K562 (cell line): Measurements from ENCODE around the gene ESRRG. TPM values are rescaled to one million over a fixed set of nuclear protein-coding genes. Genes with fewer than 3 reads are reported as not detected.

Source experiments
- ATAC-seq: fragments of 200-7000 bp; cut with Tn5 transposase; 3 replicates; pipeline ENCODE4 v1.9.1; 2020; ENCODE audit warnings: moderate library complexity
- BruUV-seq: library from RNA; stranded (reverse); fragments of 400-500 nt; replicated peaks from 2 replicates; lab custom pipeline; 2021; lab: Mats Ljungman, UMichigan
- CTCF ChIA-PET: fragments of 300-600 bp; formaldehyde crosslinking; extraction: SDS; loops from one replicate; lab custom pipeline; 2021; ENCODE audit warnings: low intra/inter-chr PET ratio; lab: Yijun Ruan, JAX
- POLR2A ChIA-PET: fragments of 300-600, 350-650 bp; sonication (Branson Sonifier 250); formaldehyde crosslinking; extraction: SDS; loops from one replicate; lab custom pipeline; 2021; ENCODE audit warnings: antibody characterized with exemption, inconsistent platforms; lab: Yijun Ruan, JAX
- DNase-seq, 4 experiments: peaks; one replicate each; pipeline versions ENCODE4 v3.0.0 to v3.0.0-alpha.2; 2011 to 2018; ENCODE audit warnings: low spot score in 3 of 4, mixed read lengths in 3 of 4; ENCODE audit errors: extremely low read depth in 1 of 4
- FAIRE-seq: peaks from 2 replicates; lab custom pipeline; 2011; peaks lifted over from hg19 to GRCh38; lab: Jason Lieb, UNC
- H2AFZ ChIP-seq: 2 replicates; pipeline ENCODE4 v1.6.0; 2011; ENCODE audit warnings: low read depth, low read length, control low read depth, inconsistent platforms
- H3K27ac ChIP-seq: fragments of 200-600 bp; 3 replicates; pipeline ENCODE4 v1.8.0; 2011; ENCODE audit warnings: low read depth, mild to moderate bottlenecking, control low read depth, inconsistent platforms, low read length, moderate library complexity, mixed read lengths; ENCODE audit errors: extremely low read depth
- H3K27me3 ChIP-seq, 2 experiments: fragments of 300-600 bp in 1 of 2; 2 replicates in 1 of 2; 3 replicates in 1 of 2; pipeline versions ENCODE4 v1.6.0 to v1.8.0; 2011; ENCODE audit warnings: inconsistent platforms in 2 of 2, low read length in 2 of 2, mild to moderate bottlenecking in 1 of 2, mixed read lengths in 1 of 2, moderate library complexity in 1 of 2; ENCODE audit not compliant: control insufficient read depth in 2 of 2, insufficient read depth in 2 of 2
- H3K36me3 ChIP-seq: fragments of 300-600 bp; 3 replicates; pipeline ENCODE4 v1.8.0; 2011; ENCODE audit warnings: mild to moderate bottlenecking, low read length, inconsistent platforms; ENCODE audit not compliant: control insufficient read depth, insufficient read depth
- H3K4me1 ChIP-seq, 2 experiments: fragments of 200-600 bp in 1 of 2; replicated peaks in 1 of 2; 2 replicates in 1 of 2; 3 replicates in 1 of 2; pipeline versions ENCODE4 v1.5.1 to v1.8.0; 2011; ENCODE audit warnings: inconsistent platforms in 2 of 2, low read length in 2 of 2, mild to moderate bottlenecking in 1 of 2, mixed read lengths in 1 of 2, moderate library complexity in 1 of 2; ENCODE audit not compliant: control insufficient read depth in 2 of 2, insufficient read depth in 2 of 2
- H3K4me2 ChIP-seq: 2 replicates; pipeline ENCODE4 v1.6.1; 2011; ENCODE audit warnings: low read length, control low read depth, inconsistent platforms, mixed read lengths; ENCODE audit not compliant: insufficient read depth
- H3K4me3 ChIP-seq: fragments of 200-600 bp; sonication (generic), shearing (Covaris generic); 2 replicates; pipeline ENCODE4 v1.5.1; 2016; ENCODE audit warnings: control low read depth, inconsistent platforms
- H3K79me2 ChIP-seq: fragments of 200-600 bp; 3 replicates; pipeline ENCODE4 v1.8.0; 2011; ENCODE audit warnings: low read length, inconsistent platforms; ENCODE audit not compliant: control insufficient read depth, insufficient read depth
- H3K9ac ChIP-seq, 2 experiments: 2 replicates each; pipeline versions ENCODE4 v1.6.0 to v1.6.1; 2011; ENCODE audit warnings: low read depth in 2 of 2, low read length in 2 of 2, control low read depth in 1 of 2, inconsistent platforms in 1 of 2, mild to moderate bottlenecking in 1 of 2, mixed read lengths in 1 of 2; ENCODE audit not compliant: insufficient read depth in 1 of 2
- H3K9me1 ChIP-seq: one replicate; pipeline ENCODE4 v1.6.0; 2011; ENCODE audit warnings: inconsistent platforms, mild to moderate bottlenecking, low read length, moderate library complexity; ENCODE audit not compliant: control insufficient read depth, insufficient read depth
- H3K9me3 ChIP-seq: replicated peaks from 2 replicates; pipeline ENCODE4 v1.5.1; 2011; ENCODE audit warnings: low read depth, low read length, inconsistent platforms; ENCODE audit not compliant: control insufficient read depth, insufficient read depth
- H4K20me1 ChIP-seq: replicated peaks from 2 replicates; pipeline ENCODE4 v1.6.1; 2011; ENCODE audit warnings: low read length, inconsistent platforms, mixed read lengths; ENCODE audit not compliant: control insufficient read depth, insufficient read depth
- KDM5B ChIP-seq: fragments of 200-600 bp; sonication (generic); IDR thresholded peaks from 2 replicates; pipeline ENCODE4 v1.6.1; 2012; ENCODE audit warnings: low read depth, mild to moderate bottlenecking, moderate library complexity, low read length, control low read depth, inconsistent platforms; ENCODE audit not compliant: insufficient replicate concordance
- MCM5 ChIP-seq: fragments of 450-650 bp; IDR thresholded peaks from 2 replicates; pipeline ENCODE4 v1.6.1; 2016; ENCODE audit warnings: low read depth
- SMARCA4 ChIP-seq: fragments of 450-650 bp; IDR thresholded peaks from 2 replicates; pipeline ENCODE4 v1.6.1; 2016
- ZBTB7A ChIP-seq: IDR thresholded peaks from 2 replicates; pipeline ENCODE4 v1.6.1; 2011; ENCODE audit warnings: low read depth, mild to moderate bottlenecking, low read length, moderate library complexity, borderline replicate concordance; ENCODE audit not compliant: control insufficient read depth
- ZNF444 ChIP-seq: fragments of 250-450 bp; sonication (Bioruptor Pico); IDR thresholded peaks from 2 replicates; pipeline ENCODE4 v1.4.0; 2020; ENCODE audit warnings: mild to moderate bottlenecking, moderate library complexity
- ZZZ3 ChIP-seq: fragments of 450-650 bp; IDR thresholded peaks from 2 replicates; pipeline ENCODE4 v1.6.1; 2016; ENCODE audit warnings: antibody characterized with exemption, mild to moderate bottlenecking, moderate library complexity
- WGBS: fragments of 100-300 bp; shearing (Covaris generic); methylation state at CpG from one replicate; pipeline ENCODE4 v1.1.6; 2016; ENCODE audit warnings: low coverage, mixed read lengths; ENCODE audit not compliant: insufficient coverage; ENCODE audit errors: missing lambda C conversion rate; 5-methylcytosine and 5-hydroxymethylcytosine counted together
- in situ Hi-C: fragments of 300-500 bp; cut with MboI; formaldehyde crosslinking; loops from 4 replicates; pipeline ENCODE4 v1.15.0; 2018; ENCODE audit warnings: inconsistent platforms, mixed read lengths
- intact Hi-C: fragments of 100-400 bp; cut with micrococcal nuclease; formaldehyde crosslinking; loops from 2 replicates; pipeline ENCODE4 v1.14.2; 2022
- polyA plus RNA-seq, 8 experiments: library from polyadenylated mRNA; depleted of rRNA in 4 of 8; stranded (reverse) in 5 of 8; unstranded in 3 of 8; fragments of >200 nt; fragmentation: Nextera tagmentation in 2 of 8; fragmentation: Illumina TruSeq in 1 of 8; extraction: Ambion mirVana in 2 of 8; extraction: Trizol in 1 of 8; gene quantifications; 2 replicates each; pipeline versions ENCODE4 v1.2.1 to v1.2.3, GENCODE V29; 2011 to 2014; ENCODE audit warnings: inconsistent platforms in 1 of 8, missing spikeins in 1 of 8
- total RNA-seq, 7 experiments: library from RNA; depleted of rRNA in 6 of 7; stranded (reverse); fragments of >200 nt in 6 of 7; fragmentation: Illumina TruSeq in 2 of 7; extraction: Trizol in 2 of 7; gene quantifications; 2 replicates each; pipeline versions ENCODE4 v1.2.1 to v1.2.3, GENCODE V29; 2011 to 2021; ENCODE audit warnings: low replicate concordance in 1 of 7
- TF ChIP-seq, protein P1 (sequence below): fragments of 150-350 bp; conservative IDR thresholded peaks from 2 replicates; pipeline ENCODE4 v1.6.1; 2014; ENCODE audit warnings: low read length

ESRRG gene
- total and polyA plus RNA-seq, 9 of the 15 experiments (the other 6 are each of a cell fraction or from before 2014, with no cell fraction given), result not detected

DNA sequence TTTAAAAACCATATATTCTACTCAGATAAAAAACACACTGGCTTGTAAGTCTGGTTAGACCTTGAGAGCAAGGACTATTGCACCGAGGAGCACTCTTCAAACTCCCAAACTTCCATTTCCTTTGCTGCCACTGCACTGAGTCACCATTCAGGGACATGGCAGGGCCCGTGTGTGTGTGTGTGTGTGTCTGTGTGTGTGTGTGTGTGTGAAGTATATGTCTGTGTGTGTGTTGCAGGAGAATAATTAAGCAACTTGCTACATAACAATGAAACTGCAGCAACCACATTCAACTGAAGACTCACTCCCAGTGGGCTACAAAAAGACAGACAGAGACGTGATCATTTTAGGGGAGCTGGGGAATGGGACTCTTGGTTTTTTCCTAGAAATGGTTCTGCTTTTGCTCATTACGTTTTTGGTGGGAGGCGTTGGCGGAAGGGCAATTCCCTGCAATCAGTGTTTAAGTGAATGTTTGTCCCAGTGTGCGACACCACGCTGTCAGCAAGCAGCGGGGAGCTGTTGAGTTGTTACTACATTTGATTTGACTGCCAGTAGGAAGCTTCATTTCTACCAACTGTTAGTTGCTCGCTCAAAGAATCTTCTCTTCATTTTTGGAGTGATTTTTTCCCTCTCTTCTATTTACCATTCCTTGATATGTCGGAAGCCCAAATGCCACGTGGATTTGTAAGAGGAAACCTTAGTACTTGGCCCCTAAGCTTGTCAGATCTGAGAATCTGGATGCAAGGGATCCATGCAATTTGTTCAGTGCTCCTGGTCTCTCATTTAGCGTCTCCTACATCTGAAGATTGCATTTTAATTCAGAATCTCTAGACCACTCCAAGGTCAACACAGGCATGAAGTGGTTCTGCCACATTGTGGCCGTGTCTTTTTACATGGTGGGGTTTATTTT is 36.1 kb downstream of the ESRRG start:
- in situ Hi-C loops (no loop called here), intact Hi-C loops (no loop called here)
- Histone ChIP-seq H3K36me3 (no peaks in the 10 kb centered on the region), H3K4me1 (no peaks in the 10 kb centered on the region), H3K27ac (no peak overlapping the region), H3K27me3 (no peaks in the 10 kb centered on the region), H3K4me3 (no peak overlapping the region), H3K9me3 (no peaks in the 10 kb centered on the region; the same call in 1 of the 2 replicates), H4K20me1 (no peaks in the 10 kb centered on the region), H3K79me2 (no peaks in the 10 kb centered on the region), H3K9ac (no peak overlapping the region), H3K9me1 (no peaks in the 10 kb centered on the region), H2AFZ (no peak overlapping the region), H3K4me2 (no peak overlapping the region)
- no TSS peak for BruUV-seq
- WGBS, result under 1% methylated on average over 14 of the region's 14 CpGs
- FAIRE-seq (no peak), DNase-seq (no peak), ATAC-seq (no peak)
- no peak for TF ChIP-seq ZZZ3
- TF ChIP-seq MCM5, result no peak
- TF ChIP-seq ZNF444 (CRISPR knock-in tag), result no peak
- TF ChIP-seq ZBTB7A, result no peak
- TF ChIP-seq KDM5B, result no peak
- no peak for TF ChIP-seq SMARCA4
- TF ChIP-seq, protein P1, sequence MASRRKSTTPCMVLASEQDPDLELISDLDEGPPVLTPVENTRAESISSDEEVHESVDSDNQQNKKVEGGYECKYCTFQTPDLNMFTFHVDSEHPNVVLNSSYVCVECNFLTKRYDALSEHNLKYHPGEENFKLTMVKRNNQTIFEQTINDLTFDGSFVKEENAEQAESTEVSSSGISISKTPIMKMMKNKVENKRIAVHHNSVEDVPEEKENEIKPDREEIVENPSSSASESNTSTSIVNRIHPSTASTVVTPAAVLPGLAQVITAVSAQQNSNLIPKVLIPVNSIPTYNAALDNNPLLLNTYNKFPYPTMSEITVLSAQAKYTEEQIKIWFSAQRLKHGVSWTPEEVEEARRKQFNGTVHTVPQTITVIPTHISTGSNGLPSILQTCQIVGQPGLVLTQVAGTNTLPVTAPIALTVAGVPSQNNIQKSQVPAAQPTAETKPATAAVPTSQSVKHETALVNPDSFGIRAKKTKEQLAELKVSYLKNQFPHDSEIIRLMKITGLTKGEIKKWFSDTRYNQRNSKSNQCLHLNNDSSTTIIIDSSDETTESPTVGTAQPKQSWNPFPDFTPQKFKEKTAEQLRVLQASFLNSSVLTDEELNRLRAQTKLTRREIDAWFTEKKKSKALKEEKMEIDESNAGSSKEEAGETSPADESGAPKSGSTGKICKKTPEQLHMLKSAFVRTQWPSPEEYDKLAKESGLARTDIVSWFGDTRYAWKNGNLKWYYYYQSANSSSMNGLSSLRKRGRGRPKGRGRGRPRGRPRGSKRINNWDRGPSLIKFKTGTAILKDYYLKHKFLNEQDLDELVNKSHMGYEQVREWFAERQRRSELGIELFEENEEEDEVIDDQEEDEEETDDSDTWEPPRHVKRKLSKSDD, result no peak
- ChIA-PET CTCF (no interaction called here), POLR2A (no interaction called here)
